Measurements from ENCODE around the gene XPO5. TPM values are rescaled to one million over a fixed set of nuclear protein-coding genes. Genes with fewer than 3 reads are reported as not detected.
A peak's percentile ranks its signal among the peaks of the same experiment; 100 is the strongest.

The XPO5 gene
- total and polyA plus RNA-seq, 9 of the 15 experiments (the other 6 are each of a cell fraction or from before 2014, with no cell fraction given) = 36.0 to 170 (median 99.1) TPM

DNA sequence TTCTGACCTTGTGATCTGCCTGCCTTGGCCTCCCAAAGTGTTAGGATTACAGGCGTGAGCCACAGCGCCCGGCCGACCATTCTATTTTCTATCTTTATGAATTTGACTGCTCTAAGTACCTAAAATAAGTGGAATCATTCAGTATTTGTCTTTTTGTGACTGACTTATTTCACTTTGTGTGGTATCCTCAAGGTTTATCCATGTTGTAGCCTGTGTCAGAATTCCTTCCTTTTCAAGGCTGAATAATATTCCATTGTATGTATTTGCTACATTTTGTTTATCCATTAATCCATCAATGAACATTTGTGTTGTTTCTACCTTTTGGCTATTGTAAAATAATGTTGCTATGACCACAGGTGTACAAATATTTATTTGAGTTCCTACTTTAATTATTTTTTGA, 103.3 kb downstream of the XPO5 start:
- no peak overlapping the region for H3K4me2 ChIP-seq (ENCODE audit: insufficient read depth, low read length)
- ChIA-PET CTCF (ENCODE audit: low intra/inter-chr PET ratio) (interaction anchor here (1.1 kb wide), 1 partner anchor 12 kb away, joined by 3 read pairs; no protein-coding TSS in a partner anchor), POLR2A (no interaction called here)
- no peaks in the 10 kb centered on the region for H3K79me2 ChIP-seq (ENCODE audit: control insufficient read depth, insufficient read depth, low read length)
- no peaks in the 10 kb centered on the region for H3K9me3 ChIP-seq (replicated peaks; ENCODE audit: control insufficient read depth, insufficient read depth, low read depth, low read length)
- FAIRE-seq (no peak), ATAC-seq (no peak), DNase-seq (ENCODE audit: extremely low read depth in 1 of 4, low spot score in 3 of 4) (no peak)
- no peaks in the 10 kb centered on the region for H4K20me1 ChIP-seq (replicated peaks; ENCODE audit: control insufficient read depth, insufficient read depth, low read length)
- no peaks in the 10 kb centered on the region; a peak in 2 of 5 replicates for H3K4me1 ChIP-seq (replicated peaks in 1 of 2; ENCODE audit: control insufficient read depth in 2 of 2, insufficient read depth in 2 of 2, low read length in 2 of 2)
- no peak overlapping the region for H3K27ac ChIP-seq (ENCODE audit: extremely low read depth, low read depth, low read length)
- intact Hi-C loops (cut with micrococcal nuclease) (no loop called here), in situ Hi-C loops (cut with MboI) (no loop called here)
- no peaks in the 10 kb centered on the region for H3K9me1 ChIP-seq (ENCODE audit: control insufficient read depth, insufficient read depth, low read length)
- BruUV-seq (replicated peaks) = no TSS peak
- 90% methylated on average over 4 of the region's 4 CpGs for WGBS (ENCODE audit: insufficient coverage, low coverage, missing lambda C conversion rate)
- no peak for TF ChIP-seq SIX5 (IDR thresholded peaks at IDR 0.05; ENCODE audit: borderline replicate concordance in 1 of 2, insufficient read depth in 1 of 2, low read depth in 1 of 2, low read length in 2 of 2)
- TF ChIP-seq CHD1 (IDR thresholded peaks at IDR 0.05; ENCODE audit: low read length) = no peak
- TF ChIP-seq CTBP1 (IDR thresholded peaks at IDR 0.05; ENCODE audit: borderline replicate concordance) = no peak
- no peak for TF ChIP-seq NCOA6 (IDR thresholded peaks at IDR 0.05)
- TF ChIP-seq ZNF253 (CRISPR knock-in tag; conservative IDR thresholded peaks at IDR 0.05) = no peak
- peak; percentile 82 for TF ChIP-seq ZNF146 (CRISPR knock-in tag; IDR thresholded peaks at IDR 0.05; ENCODE audit: unreplicated experiment)
- peak; percentile 55 for TF ChIP-seq RBM25 (IDR thresholded peaks at IDR 0.05; ENCODE audit: low read depth, low read length, severe bottlenecking)
- TF ChIP-seq TBL1XR1 (IDR thresholded peaks at IDR 0.05; ENCODE audit: low read length in 2 of 2) = no peak
- no peak for TF ChIP-seq HMG20B (CRISPR knock-in tag; IDR thresholded peaks at IDR 0.05)
- TF ChIP-seq RFX7 (CRISPR knock-in tag; IDR thresholded peaks at IDR 0.05) = no peak
- no peak for TF ChIP-seq ZNF76 (CRISPR knock-in tag; IDR thresholded peaks at IDR 0.05; ENCODE audit: borderline replicate concordance)
- no peak for TF ChIP-seq ETV1 (tag; conservative IDR thresholded peaks at IDR 0.05; ENCODE audit: low read depth)
- TF ChIP-seq STAT5B (CRISPR knock-in tag; IDR thresholded peaks at IDR 0.05) = no peak
- no peak for TF ChIP-seq HINFP (tag; conservative IDR thresholded peaks at IDR 0.05; ENCODE audit: low read depth)
- TF ChIP-seq DIDO1 (tag; IDR thresholded peaks at IDR 0.05; ENCODE audit: low read depth) = no peak
- no peaks in the 10 kb centered on the region for H3K27me3 ChIP-seq (ENCODE audit: control insufficient read depth in 2 of 2, insufficient read depth in 2 of 2, low read length in 2 of 2)
- no peaks in the 10 kb centered on the region for H3K36me3 ChIP-seq (ENCODE audit: control insufficient read depth, insufficient read depth, low read length)
- no peak overlapping the region for H3K4me3 ChIP-seq
- no peak overlapping the region for H2AFZ ChIP-seq (ENCODE audit: low read depth, low read length)
- H3K9ac ChIP-seq (ENCODE audit: insufficient read depth in 1 of 2, low read depth in 2 of 2, low read length in 2 of 2) = no peak overlapping the region

Small RNA genes lying within 50 kb of the gene (small RNA-seq; reads per million reads assigned to genes)
- gene RF00426 = not detected
- not detected for gene RNU6-1113P

Other genes starting within 250 kb of the XPO5 start
Only the 7 nearest of the 13 such genes appear.
- gene LRRC73, start 65.7 kb downstream of the XPO5 start, total RNA-seq (2014; rRNA removed) = 0.12 and 0.27 TPM in 2 replicates
- gene LRRC73, start 65.7 kb downstream of the XPO5 start, total RNA-seq (2014; rRNA removed; fragmentation: Illumina TruSeq; extraction: Trizol) = not detected in 2 replicates
- 0.07 and 0.11 TPM in 2 replicates for gene LRRC73, start 65.7 kb downstream of the XPO5 start, total RNA-seq (2015; rRNA removed; fragmentation: Illumina TruSeq; extraction: Trizol)
- 0.34 and 0.55 TPM in 2 replicates for gene LRRC73, start 65.7 kb downstream of the XPO5 start, total RNA-seq (2021)
- gene LRRC73, start 65.7 kb downstream of the XPO5 start, polyA plus RNA-seq (2011; rRNA removed) = 0.07 and 0.20 TPM in 2 replicates
- gene LRRC73, start 65.7 kb downstream of the XPO5 start, polyA plus RNA-seq (2014; fragmentation: Illumina TruSeq; extraction: Trizol) = 0.07 and 0.12 TPM in 2 replicates
- gene LRRC73, start 65.7 kb downstream of the XPO5 start, polyA plus RNA-seq (2014; fragmentation: Nextera tagmentation; extraction: Ambion mirVana) = not detected
- 0.08 and 0.09 TPM in 2 replicates for gene LRRC73, start 65.7 kb downstream of the XPO5 start, polyA plus RNA-seq (2014; rRNA removed)
- 57.6 and 67.8 TPM in 2 replicates for gene YIPF3, start 59.1 kb downstream of the XPO5 start, total RNA-seq (2014; rRNA removed)
- gene YIPF3, start 59.1 kb downstream of the XPO5 start, total RNA-seq (2014; rRNA removed; fragmentation: Illumina TruSeq; extraction: Trizol) = 25.9 and 27.5 TPM in 2 replicates
- 31.5 and 32.9 TPM in 2 replicates for gene YIPF3, start 59.1 kb downstream of the XPO5 start, total RNA-seq (2015; rRNA removed; fragmentation: Illumina TruSeq; extraction: Trizol)
- 65.1 and 69.3 TPM in 2 replicates for gene YIPF3, start 59.1 kb downstream of the XPO5 start, total RNA-seq (2021)
- gene YIPF3, start 59.1 kb downstream of the XPO5 start, polyA plus RNA-seq (2011; rRNA removed) = 74.8 and 182 TPM in 2 replicates
- 75.3 and 78.5 TPM in 2 replicates for gene YIPF3, start 59.1 kb downstream of the XPO5 start, polyA plus RNA-seq (2014; fragmentation: Illumina TruSeq; extraction: Trizol)
- gene YIPF3, start 59.1 kb downstream of the XPO5 start, polyA plus RNA-seq (2014; fragmentation: Nextera tagmentation; extraction: Ambion mirVana) = 10 to 100 TPM; 40.4 to 48.6 TPM
- 54.6 and 72.9 TPM in 2 replicates for gene YIPF3, start 59.1 kb downstream of the XPO5 start, polyA plus RNA-seq (2014; rRNA removed)
- gene POLR1C, start 58.9 kb downstream of the XPO5 start, total RNA-seq (2014; rRNA removed) = 74.8 and 83.5 TPM in 2 replicates
- gene POLR1C, start 58.9 kb downstream of the XPO5 start, total RNA-seq (2014; rRNA removed; fragmentation: Illumina TruSeq; extraction: Trizol) = 109 and 114 TPM in 2 replicates
- 103 and 104 TPM in 2 replicates for gene POLR1C, start 58.9 kb downstream of the XPO5 start, total RNA-seq (2015; rRNA removed; fragmentation: Illumina TruSeq; extraction: Trizol)
- 116 and 120 TPM in 2 replicates for gene POLR1C, start 58.9 kb downstream of the XPO5 start, total RNA-seq (2021)
- gene POLR1C, start 58.9 kb downstream of the XPO5 start, polyA plus RNA-seq (2011; rRNA removed) = 173 and 226 TPM in 2 replicates
- gene POLR1C, start 58.9 kb downstream of the XPO5 start, polyA plus RNA-seq (2014; fragmentation: Illumina TruSeq; extraction: Trizol) = 142 and 181 TPM in 2 replicates
- 100 to 1,000 TPM; 405 to 429 TPM for gene POLR1C, start 58.9 kb downstream of the XPO5 start, polyA plus RNA-seq (2014; fragmentation: Nextera tagmentation; extraction: Ambion mirVana)
- 120 and 136 TPM in 2 replicates for gene POLR1C, start 58.9 kb downstream of the XPO5 start, polyA plus RNA-seq (2014; rRNA removed)
- gene POLH, start 147 bp upstream of the XPO5 start, total RNA-seq (2014; rRNA removed) = 12.7 and 19.3 TPM in 2 replicates
- 23.0 and 23.5 TPM in 2 replicates for gene POLH, start 147 bp upstream of the XPO5 start, total RNA-seq (2014; rRNA removed; fragmentation: Illumina TruSeq; extraction: Trizol)
- 21.2 and 23.9 TPM in 2 replicates for gene POLH, start 147 bp upstream of the XPO5 start, total RNA-seq (2015; rRNA removed; fragmentation: Illumina TruSeq; extraction: Trizol)
- gene POLH, start 147 bp upstream of the XPO5 start, total RNA-seq (2021) = 31.4 and 31.8 TPM in 2 replicates
- gene POLH, start 147 bp upstream of the XPO5 start, polyA plus RNA-seq (2011; rRNA removed) = 26.8 and 31.6 TPM in 2 replicates
- gene POLH, start 147 bp upstream of the XPO5 start, polyA plus RNA-seq (2014; fragmentation: Illumina TruSeq; extraction: Trizol) = 16.2 and 20.6 TPM in 2 replicates
- 10 to 100 TPM in 1 of 2 experiments, 1 to 10 TPM in 1; 5.8 to 10.6 TPM for gene POLH, start 147 bp upstream of the XPO5 start, polyA plus RNA-seq (2014; fragmentation: Nextera tagmentation; extraction: Ambion mirVana)
- 11.4 and 14.7 TPM in 2 replicates for gene POLH, start 147 bp upstream of the XPO5 start, polyA plus RNA-seq (2014; rRNA removed)
- gene GTPBP2, start 53.2 kb upstream of the XPO5 start, total RNA-seq (2014; rRNA removed) = 111 and 127 TPM in 2 replicates
- 92.5 and 99.4 TPM in 2 replicates for gene GTPBP2, start 53.2 kb upstream of the XPO5 start, total RNA-seq (2014; rRNA removed; fragmentation: Illumina TruSeq; extraction: Trizol)
- gene GTPBP2, start 53.2 kb upstream of the XPO5 start, total RNA-seq (2015; rRNA removed; fragmentation: Illumina TruSeq; extraction: Trizol) = 68.8 and 71.1 TPM in 2 replicates
- 121 and 162 TPM in 2 replicates for gene GTPBP2, start 53.2 kb upstream of the XPO5 start, total RNA-seq (2021)
- 184 and 259 TPM in 2 replicates for gene GTPBP2, start 53.2 kb upstream of the XPO5 start, polyA plus RNA-seq (2011; rRNA removed)
- 162 and 169 TPM in 2 replicates for gene GTPBP2, start 53.2 kb upstream of the XPO5 start, polyA plus RNA-seq (2014; fragmentation: Illumina TruSeq; extraction: Trizol)
- gene GTPBP2, start 53.2 kb upstream of the XPO5 start, polyA plus RNA-seq (2014; fragmentation: Nextera tagmentation; extraction: Ambion mirVana) = 10 to 100 TPM; 48.4 to 60.9 TPM
- 171 and 196 TPM in 2 replicates for gene GTPBP2, start 53.2 kb upstream of the XPO5 start, polyA plus RNA-seq (2014; rRNA removed)
- 69.7 and 78.1 TPM in 2 replicates for gene MAD2L1BP, start 59.8 kb upstream of the XPO5 start, total RNA-seq (2014; rRNA removed)
- 73.8 and 76.7 TPM in 2 replicates for gene MAD2L1BP, start 59.8 kb upstream of the XPO5 start, total RNA-seq (2014; rRNA removed; fragmentation: Illumina TruSeq; extraction: Trizol)
- 73.2 and 75.1 TPM in 2 replicates for gene MAD2L1BP, start 59.8 kb upstream of the XPO5 start, total RNA-seq (2015; rRNA removed; fragmentation: Illumina TruSeq; extraction: Trizol)
- 71.5 and 77.4 TPM in 2 replicates for gene MAD2L1BP, start 59.8 kb upstream of the XPO5 start, total RNA-seq (2021)
- gene MAD2L1BP, start 59.8 kb upstream of the XPO5 start, polyA plus RNA-seq (2011; rRNA removed) = 120 TPM in 2 replicates
- gene MAD2L1BP, start 59.8 kb upstream of the XPO5 start, polyA plus RNA-seq (2014; fragmentation: Illumina TruSeq; extraction: Trizol) = 113 and 116 TPM in 2 replicates
- gene MAD2L1BP, start 59.8 kb upstream of the XPO5 start, polyA plus RNA-seq (2014; fragmentation: Nextera tagmentation; extraction: Ambion mirVana) = 100 to 1,000 TPM; 241 to 321 TPM
- gene MAD2L1BP, start 59.8 kb upstream of the XPO5 start, polyA plus RNA-seq (2014; rRNA removed) = 102 and 111 TPM in 2 replicates
- 0.05 TPM in 1 of 2 replicates, not detected in the other for gene RSPH9, start 69.0 kb upstream of the XPO5 start, total RNA-seq (2014; rRNA removed)
- gene RSPH9, start 69.0 kb upstream of the XPO5 start, total RNA-seq (2014; rRNA removed; fragmentation: Illumina TruSeq; extraction: Trizol) = not detected in 2 replicates
- not detected in 2 replicates for gene RSPH9, start 69.0 kb upstream of the XPO5 start, total RNA-seq (2015; rRNA removed; fragmentation: Illumina TruSeq; extraction: Trizol)
- not detected in 2 replicates for gene RSPH9, start 69.0 kb upstream of the XPO5 start, total RNA-seq (2021)
- gene RSPH9, start 69.0 kb upstream of the XPO5 start, polyA plus RNA-seq (2011; rRNA removed) = 0.04 TPM in 1 of 2 replicates, not detected in the other
- gene RSPH9, start 69.0 kb upstream of the XPO5 start, polyA plus RNA-seq (2014; fragmentation: Illumina TruSeq; extraction: Trizol) = not detected in 2 replicates
- gene RSPH9, start 69.0 kb upstream of the XPO5 start, polyA plus RNA-seq (2014; fragmentation: Nextera tagmentation; extraction: Ambion mirVana) = under 1 TPM; 0.39 to 0.60 TPM
- gene RSPH9, start 69.0 kb upstream of the XPO5 start, polyA plus RNA-seq (2014; rRNA removed) = not detected in 2 replicates